DOHH2 (cell line): ENCODE measurements around the gene PACSIN1.

Experiments
- EZH2phosphoT487 ChIP-seq: fragments of 200-600 bp; sonication (generic); IDR thresholded peaks from 2 replicates; pipeline ENCODE4 v1.6.1; 2017; ENCODE audit warnings: borderline replicate concordance, mild to moderate bottlenecking, antibody characterized with exemption, low read length, moderate library complexity, mixed read lengths
- TF ChIP-seq, protein P1 (sequence below): fragments of 200-600 bp; sonication (generic); IDR thresholded peaks from one replicate; pipeline ENCODE4 v1.5.1; 2014; ENCODE audit warnings: antibody characterized with exemption, mild to moderate bottlenecking, low read depth, low read length; ENCODE audit not compliant: poor library complexity, severe bottlenecking

DNA sequence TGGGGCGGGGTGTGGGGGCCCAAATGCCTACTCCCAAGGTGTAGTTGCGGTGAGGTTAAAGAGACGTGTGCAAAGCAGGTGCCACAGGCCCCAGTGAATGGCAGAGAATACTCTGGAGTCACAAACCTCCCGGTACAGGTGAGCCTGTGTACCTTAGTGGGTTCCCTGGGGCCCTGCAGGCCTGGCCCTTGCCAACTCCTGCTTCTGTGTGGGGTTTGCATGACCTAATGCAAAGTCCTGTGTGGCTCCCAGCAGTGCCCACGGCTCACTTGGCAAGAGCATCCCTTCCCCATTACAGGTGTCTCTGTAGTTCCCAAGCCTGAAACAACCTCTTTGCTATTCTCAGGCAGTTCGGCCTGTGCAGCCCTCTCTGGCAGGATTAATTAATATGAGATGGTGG lies 72.7 kb downstream of the PACSIN1 start:
- TF ChIP-seq, protein P1, sequence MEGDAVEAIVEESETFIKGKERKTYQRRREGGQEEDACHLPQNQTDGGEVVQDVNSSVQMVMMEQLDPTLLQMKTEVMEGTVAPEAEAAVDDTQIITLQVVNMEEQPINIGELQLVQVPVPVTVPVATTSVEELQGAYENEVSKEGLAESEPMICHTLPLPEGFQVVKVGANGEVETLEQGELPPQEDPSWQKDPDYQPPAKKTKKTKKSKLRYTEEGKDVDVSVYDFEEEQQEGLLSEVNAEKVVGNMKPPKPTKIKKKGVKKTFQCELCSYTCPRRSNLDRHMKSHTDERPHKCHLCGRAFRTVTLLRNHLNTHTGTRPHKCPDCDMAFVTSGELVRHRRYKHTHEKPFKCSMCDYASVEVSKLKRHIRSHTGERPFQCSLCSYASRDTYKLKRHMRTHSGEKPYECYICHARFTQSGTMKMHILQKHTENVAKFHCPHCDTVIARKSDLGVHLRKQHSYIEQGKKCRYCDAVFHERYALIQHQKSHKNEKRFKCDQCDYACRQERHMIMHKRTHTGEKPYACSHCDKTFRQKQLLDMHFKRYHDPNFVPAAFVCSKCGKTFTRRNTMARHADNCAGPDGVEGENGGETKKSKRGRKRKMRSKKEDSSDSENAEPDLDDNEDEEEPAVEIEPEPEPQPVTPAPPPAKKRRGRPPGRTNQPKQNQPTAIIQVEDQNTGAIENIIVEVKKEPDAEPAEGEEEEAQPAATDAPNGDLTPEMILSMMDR, result no peak
- TF ChIP-seq EZH2phosphoT487, result no peak
